ENCODE data around the gene UBE3C. TPM values are rescaled to one million over a fixed set of nuclear protein-coding genes. Genes with fewer than 3 reads are reported as not detected.
"Not testable (repeated sequence)": the region's sequence is repeated elsewhere in the genome, so short reads cannot be mapped to it uniquely, and the experiment has no call there.

UBE3C gene
- total and polyA plus RNA-seq, 2 of the 13 experiments (the other 11 are each of a cell fraction or from before 2014, with no cell fraction given): 27.0 to 48.2 TPM

DNA sequence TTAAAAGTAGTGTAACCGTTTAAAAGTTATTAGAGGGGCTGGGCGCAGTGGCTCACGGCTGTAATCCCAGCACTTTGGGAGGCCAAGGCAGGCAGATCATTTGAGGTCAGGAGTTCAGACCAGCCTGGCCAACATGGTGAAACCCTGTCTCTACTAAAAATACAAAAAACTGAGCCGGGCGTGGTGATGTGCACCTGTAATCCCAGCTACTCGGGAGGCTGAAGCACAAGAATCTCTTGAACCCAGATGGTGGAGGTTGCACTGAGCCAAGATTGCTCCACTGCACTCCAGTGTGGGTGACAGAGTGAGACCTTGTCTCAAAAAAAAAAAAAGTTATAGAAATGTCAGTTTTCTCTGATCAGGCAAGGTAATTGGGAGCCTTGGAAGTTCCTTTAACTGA, 113.1 kb downstream of the UBE3C start:
- in situ Hi-C loops (cut with HindIII; ENCODE audit: extremely low pct_ligation_motif_present, low pct_unique_long_range_greater_than_20kb): loop anchor here (25.0 kb wide), 1 partner anchor 290 kb away; no protein-coding TSS in a partner anchor
- H3K9ac ChIP-seq (ENCODE audit: insufficient read depth, low read depth, low read length); H3K9me3 ChIP-seq (ENCODE audit: low read length); H3K27ac ChIP-seq (ENCODE audit: extremely low read length, insufficient read depth, low read length); H3K4me3 ChIP-seq (replicated peaks in 1 of 3; ENCODE audit: insufficient read depth in 1 of 3, low read depth in 2 of 3, low read length in 3 of 3); POLR2A ChIA-PET; intact Hi-C loops (cut with micrococcal nuclease; ENCODE audit: unreplicated experiment); H3K27me3 ChIP-seq (ENCODE audit: control insufficient read depth in 1 of 2, insufficient read depth in 2 of 2, low read length in 2 of 2); DNase-seq (ENCODE audit: low spot score); H2AFZ ChIP-seq (ENCODE audit: low read length); H3K4me2 ChIP-seq (ENCODE audit: low read depth, low read length); H3K79me2 ChIP-seq (ENCODE audit: insufficient read depth, low read length); H4K20me1 ChIP-seq (ENCODE audit: insufficient read depth, low read length); H3K4me1 ChIP-seq (ENCODE audit: insufficient read depth, low read length); FAIRE-seq; CTCF ChIA-PET (ENCODE audit: low intra/inter-chr PET ratio, low total read pairs); BruUV-seq (replicated peaks); ATAC-seq: not testable (repeated sequence)
- H3K36me3 ChIP-seq (replicated peaks in 1 of 2; ENCODE audit: control insufficient read depth in 1 of 2, insufficient read depth in 2 of 2, low read length in 2 of 2): peaks cover 16 to 52% of the 10 kb centered on the region in 2 experiments
- 97% methylated on average over 6 of the region's 6 CpGs for WGBS (ENCODE audit: low lambda C conversion rate)

DNA sequence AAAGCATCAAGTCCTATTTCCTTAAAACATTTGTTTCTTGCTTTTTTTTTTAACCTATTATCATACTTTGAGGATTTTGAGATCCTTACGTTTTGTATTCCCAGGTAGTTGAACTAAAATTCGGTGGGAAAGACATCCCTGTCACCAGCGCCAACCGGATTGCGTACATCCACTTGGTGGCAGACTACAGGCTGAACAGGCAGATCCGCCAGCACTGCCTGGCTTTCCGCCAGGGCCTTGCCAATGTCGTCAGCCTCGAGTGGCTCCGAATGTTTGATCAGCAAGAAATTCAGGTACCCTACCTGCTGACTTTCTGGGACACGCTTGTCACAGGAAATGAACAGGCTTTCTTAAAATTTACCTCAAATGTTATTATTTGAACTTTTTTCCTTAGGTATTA, 115.1 kb downstream of the UBE3C start:
- no peak for ATAC-seq
- WGBS (ENCODE audit: low lambda C conversion rate): 95% methylated on average over 11 of the region's 11 CpGs
- Histone ChIP-seq H3K27me3 (ENCODE audit: control insufficient read depth in 1 of 2, insufficient read depth in 2 of 2, low read length in 2 of 2) (no peaks in the 10 kb centered on the region), H3K9me3 (ENCODE audit: low read length) (no peaks in the 10 kb centered on the region), H3K27ac (ENCODE audit: extremely low read length, insufficient read depth, low read length) (no peak overlapping the region), H3K79me2 (ENCODE audit: insufficient read depth, low read length) (no peaks in the 10 kb centered on the region), H3K9ac (ENCODE audit: insufficient read depth, low read depth, low read length) (no peak overlapping the region), H3K4me1 (ENCODE audit: insufficient read depth, low read length) (no peaks in the 10 kb centered on the region), H3K4me3 (replicated peaks in 1 of 3; ENCODE audit: insufficient read depth in 1 of 3, low read depth in 2 of 3, low read length in 3 of 3) (no peak overlapping the region), H3K4me2 (ENCODE audit: low read depth, low read length) (no peak overlapping the region), H3K36me3 (replicated peaks in 1 of 2; ENCODE audit: control insufficient read depth in 1 of 2, insufficient read depth in 2 of 2, low read length in 2 of 2) (peaks cover 17 to 62% of the 10 kb centered on the region in 2 experiments), H4K20me1 (ENCODE audit: insufficient read depth, low read length) (no peaks in the 10 kb centered on the region), H2AFZ (ENCODE audit: low read length) (no peak overlapping the region)
- DNase-seq (ENCODE audit: low spot score): no peak
- no TSS peak for BruUV-seq (replicated peaks)
- intact Hi-C loops (cut with micrococcal nuclease; ENCODE audit: unreplicated experiment): no loop called here
- TF ChIP-seq NCOR1 (IDR thresholded peaks at IDR 0.05; ENCODE audit: borderline replicate concordance, low read length): no peak
- no peak for TF ChIP-seq SCMH1 (CRISPR knock-in tag; IDR thresholded peaks at IDR 0.05; ENCODE audit: borderline replicate concordance)
- TF ChIP-seq ELF1 (CRISPR knock-in tag; IDR thresholded peaks at IDR 0.05): no peak
- TF ChIP-seq, protein P1, sequence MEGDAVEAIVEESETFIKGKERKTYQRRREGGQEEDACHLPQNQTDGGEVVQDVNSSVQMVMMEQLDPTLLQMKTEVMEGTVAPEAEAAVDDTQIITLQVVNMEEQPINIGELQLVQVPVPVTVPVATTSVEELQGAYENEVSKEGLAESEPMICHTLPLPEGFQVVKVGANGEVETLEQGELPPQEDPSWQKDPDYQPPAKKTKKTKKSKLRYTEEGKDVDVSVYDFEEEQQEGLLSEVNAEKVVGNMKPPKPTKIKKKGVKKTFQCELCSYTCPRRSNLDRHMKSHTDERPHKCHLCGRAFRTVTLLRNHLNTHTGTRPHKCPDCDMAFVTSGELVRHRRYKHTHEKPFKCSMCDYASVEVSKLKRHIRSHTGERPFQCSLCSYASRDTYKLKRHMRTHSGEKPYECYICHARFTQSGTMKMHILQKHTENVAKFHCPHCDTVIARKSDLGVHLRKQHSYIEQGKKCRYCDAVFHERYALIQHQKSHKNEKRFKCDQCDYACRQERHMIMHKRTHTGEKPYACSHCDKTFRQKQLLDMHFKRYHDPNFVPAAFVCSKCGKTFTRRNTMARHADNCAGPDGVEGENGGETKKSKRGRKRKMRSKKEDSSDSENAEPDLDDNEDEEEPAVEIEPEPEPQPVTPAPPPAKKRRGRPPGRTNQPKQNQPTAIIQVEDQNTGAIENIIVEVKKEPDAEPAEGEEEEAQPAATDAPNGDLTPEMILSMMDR (CRISPR knock-in tag; IDR thresholded peaks at IDR 0.05): 0 out of 2 replicates have a peak, but pooled peaks have one; percentile 9
- no peak for TF ChIP-seq HOXA3 (CRISPR knock-in tag; IDR thresholded peaks at IDR 0.05)
- TF ChIP-seq ZNF660 (CRISPR knock-in tag; IDR thresholded peaks at IDR 0.05; ENCODE audit: borderline replicate concordance, low read depth): no peak
- TF ChIP-seq ZNF468 (CRISPR knock-in tag; IDR thresholded peaks at IDR 0.05): no peak
- TF ChIP-seq SP5 (CRISPR knock-in tag; IDR thresholded peaks at IDR 0.05; ENCODE audit: borderline replicate concordance, low read depth): no peak
- TF ChIP-seq ZNF30 (CRISPR knock-in tag; IDR thresholded peaks at IDR 0.05): no peak
- no peak for TF ChIP-seq ZNF780A (CRISPR knock-in tag; IDR thresholded peaks at IDR 0.05)
- TF ChIP-seq, protein P2, sequence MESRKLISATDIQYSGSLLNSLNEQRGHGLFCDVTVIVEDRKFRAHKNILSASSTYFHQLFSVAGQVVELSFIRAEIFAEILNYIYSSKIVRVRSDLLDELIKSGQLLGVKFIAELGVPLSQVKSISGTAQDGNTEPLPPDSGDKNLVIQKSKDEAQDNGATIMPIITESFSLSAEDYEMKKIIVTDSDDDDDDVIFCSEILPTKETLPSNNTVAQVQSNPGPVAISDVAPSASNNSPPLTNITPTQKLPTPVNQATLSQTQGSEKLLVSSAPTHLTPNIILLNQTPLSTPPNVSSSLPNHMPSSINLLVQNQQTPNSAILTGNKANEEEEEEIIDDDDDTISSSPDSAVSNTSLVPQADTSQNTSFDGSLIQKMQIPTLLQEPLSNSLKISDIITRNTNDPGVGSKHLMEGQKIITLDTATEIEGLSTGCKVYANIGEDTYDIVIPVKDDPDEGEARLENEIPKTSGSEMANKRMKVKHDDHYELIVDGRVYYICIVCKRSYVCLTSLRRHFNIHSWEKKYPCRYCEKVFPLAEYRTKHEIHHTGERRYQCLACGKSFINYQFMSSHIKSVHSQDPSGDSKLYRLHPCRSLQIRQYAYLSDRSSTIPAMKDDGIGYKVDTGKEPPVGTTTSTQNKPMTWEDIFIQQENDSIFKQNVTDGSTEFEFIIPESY (CRISPR knock-in tag; IDR thresholded peaks at IDR 0.05): peak; percentile 95
- FAIRE-seq: no peak
- ChIA-PET POLR2A (no interaction called here), CTCF (ENCODE audit: low intra/inter-chr PET ratio, low total read pairs) (no interaction called here)
- in situ Hi-C loops (cut with HindIII; ENCODE audit: extremely low pct_ligation_motif_present, low pct_unique_long_range_greater_than_20kb): loop anchor here (25.0 kb wide), 1 partner anchor 292 kb away; no protein-coding TSS in a partner anchor

Data from HepG2 (cell line).